OCI-LY7 (cell line): Measurements from ENCODE around the gene MVB12B. TPM values are rescaled to one million over a fixed set of nuclear protein-coding genes. Genes with fewer than 3 reads are reported as not detected.

Experiments
- BruUV-seq: library from RNA; stranded (reverse); fragments of 400-500 nt; replicated peaks from 2 replicates; lab custom pipeline; 2021; lab: Mats Ljungman, UMichigan
- CTCF ChIA-PET: fragments of 300-600 bp; sonication (Branson Sonifier 250); formaldehyde crosslinking; loops from one replicate; lab custom pipeline; 2022; ENCODE audit warnings: antibody characterized with exemption; ENCODE audit not compliant: unreplicated experiment; lab: Charles Lee
- POLR2A ChIA-PET: fragments of 300-600 bp; sonication (Branson Sonifier 250); formaldehyde crosslinking; loops from one replicate; lab custom pipeline; 2022; ENCODE audit warnings: antibody characterized with exemption; lab: Charles Lee
- DNase-seq: peaks from one replicate; pipeline ENCODE4 v3.0.0-alpha.2; 2015; ENCODE audit warnings: low spot score
- H2AFZ ChIP-seq: fragments of 200-600 bp; sonication (generic), shearing (Covaris generic); 2 replicates; pipeline ENCODE4 v1.6.1; 2014; ENCODE audit warnings: mild to moderate bottlenecking, antibody characterized with exemption, low read length, moderate library complexity
- H3K27ac ChIP-seq: fragments of 200-600 bp; sonication (generic); 2 replicates; pipeline ENCODE4 v1.5.1; 2014; ENCODE audit warnings: mixed run types, low read depth, mild to moderate bottlenecking, moderate library complexity, low read length, inconsistent platforms; ENCODE audit not compliant: poor library complexity, severe bottlenecking
- H3K36me3 ChIP-seq: fragments of 200-600 bp; sonication (generic); 2 replicates; pipeline ENCODE4 v1.6.1; 2014; ENCODE audit warnings: mild to moderate bottlenecking, antibody characterized with exemption, low read length, moderate library complexity, mixed read lengths; ENCODE audit not compliant: insufficient read depth
- H3K4me1 ChIP-seq: fragments of 200-600 bp; sonication (generic); 2 replicates; pipeline ENCODE4 v1.5.1; 2014; ENCODE audit warnings: mild to moderate bottlenecking, low read length; ENCODE audit not compliant: insufficient read depth, poor library complexity, severe bottlenecking
- H3K4me2 ChIP-seq: fragments of 200-600 bp; sonication (generic); 2 replicates; pipeline ENCODE4 v1.6.1; 2014; ENCODE audit warnings: mild to moderate bottlenecking, low read length
- H3K4me3 ChIP-seq: fragments of 200-600 bp; sonication (generic); 2 replicates; pipeline ENCODE4 v1.5.1; 2014; ENCODE audit warnings: mild to moderate bottlenecking, low read depth, low read length; ENCODE audit not compliant: poor library complexity, severe bottlenecking
- H3K79me2 ChIP-seq: fragments of 200-600 bp; sonication (generic); 2 replicates; pipeline ENCODE4 v1.6.1; 2016; ENCODE audit warnings: low read depth, mild to moderate bottlenecking, low read length, moderate library complexity, mixed read lengths; ENCODE audit not compliant: insufficient read depth
- H3K9me2 ChIP-seq: fragments of 200-600 bp; sonication (generic); 2 replicates; pipeline ENCODE4 v1.6.1; 2016; ENCODE audit warnings: mild to moderate bottlenecking, low read length, mixed read lengths; ENCODE audit not compliant: insufficient read depth
- H3K9me3 ChIP-seq: fragments of 200-600 bp; sonication (generic); 2 replicates; pipeline ENCODE4 v1.6.1; 2014; ENCODE audit warnings: mild to moderate bottlenecking, mixed run types, low read length, mixed read lengths
- H4K20me1 ChIP-seq: fragments of 200-600 bp; sonication (generic); 2 replicates; pipeline ENCODE4 v1.6.1; 2014; ENCODE audit warnings: mild to moderate bottlenecking, antibody characterized with exemption, low read length, moderate library complexity, mixed read lengths; ENCODE audit not compliant: insufficient read depth
- EZH2phosphoT487 ChIP-seq: fragments of 200-600 bp; sonication (generic); IDR thresholded peaks from 2 replicates; pipeline ENCODE4 v1.6.1; 2018; ENCODE audit warnings: low read depth, borderline replicate concordance, mild to moderate bottlenecking, mixed run types, antibody characterized with exemption, low read length, moderate library complexity, mixed read lengths
- intact Hi-C: fragments of 100-400 bp; cut with micrococcal nuclease; formaldehyde crosslinking; loops from one replicate; pipeline ENCODE4 v1.10.0; 2022; ENCODE audit not compliant: unreplicated experiment
- total RNA-seq, 2 experiments: library from RNA; depleted of rRNA in 1 of 2; stranded (reverse); fragments of >200 nt in 1 of 2; shearing (Covaris generic) in 1 of 2; gene quantifications; 2 replicates each; pipeline ENCODE4 v1.2.3, GENCODE V29; 2014 to 2022
- TF ChIP-seq, protein P1 (sequence below): fragments of 200-600 bp; sonication (generic); conservative IDR thresholded peaks from 2 replicates; pipeline ENCODE4 v1.5.1; 2014; ENCODE audit warnings: mild to moderate bottlenecking, antibody characterized with exemption, low read length, moderate library complexity, mixed read lengths

MVB12B gene
- total RNA-seq, 2 experiments from 2014 or later, result 1.3 TPM; not detected in 1

- no peaks in the 10 kb centered on the region for H3K79me2 ChIP-seq
- peaks cover 5% of the 10 kb centered on the region for H3K4me1 ChIP-seq
- POLR2A ChIA-PET, result no interaction called here
These were observed 183.9 kb downstream of the MVB12B start for GRCh38 chr9:126510564-126510963.

GRCh38 chr9:126511411-126511810, 184.8 kb downstream of the MVB12B start:
- Histone ChIP-seq H4K20me1 (no peaks in the 10 kb centered on the region), H3K9me2 (no peaks in the 10 kb centered on the region), H3K27ac (no peak overlapping the region), H2AFZ (no peak overlapping the region), H3K4me3 (no peak overlapping the region), H3K36me3 (no peaks in the 10 kb centered on the region), H3K79me2 (no peaks in the 10 kb centered on the region), H3K4me1 (peaks cover 7% of the 10 kb centered on the region), H3K4me2 (no peak overlapping the region), H3K9me3 (no peaks in the 10 kb centered on the region)
- intact Hi-C loops, result no loop called here
- TF ChIP-seq, protein P1, sequence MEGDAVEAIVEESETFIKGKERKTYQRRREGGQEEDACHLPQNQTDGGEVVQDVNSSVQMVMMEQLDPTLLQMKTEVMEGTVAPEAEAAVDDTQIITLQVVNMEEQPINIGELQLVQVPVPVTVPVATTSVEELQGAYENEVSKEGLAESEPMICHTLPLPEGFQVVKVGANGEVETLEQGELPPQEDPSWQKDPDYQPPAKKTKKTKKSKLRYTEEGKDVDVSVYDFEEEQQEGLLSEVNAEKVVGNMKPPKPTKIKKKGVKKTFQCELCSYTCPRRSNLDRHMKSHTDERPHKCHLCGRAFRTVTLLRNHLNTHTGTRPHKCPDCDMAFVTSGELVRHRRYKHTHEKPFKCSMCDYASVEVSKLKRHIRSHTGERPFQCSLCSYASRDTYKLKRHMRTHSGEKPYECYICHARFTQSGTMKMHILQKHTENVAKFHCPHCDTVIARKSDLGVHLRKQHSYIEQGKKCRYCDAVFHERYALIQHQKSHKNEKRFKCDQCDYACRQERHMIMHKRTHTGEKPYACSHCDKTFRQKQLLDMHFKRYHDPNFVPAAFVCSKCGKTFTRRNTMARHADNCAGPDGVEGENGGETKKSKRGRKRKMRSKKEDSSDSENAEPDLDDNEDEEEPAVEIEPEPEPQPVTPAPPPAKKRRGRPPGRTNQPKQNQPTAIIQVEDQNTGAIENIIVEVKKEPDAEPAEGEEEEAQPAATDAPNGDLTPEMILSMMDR, result no peak
- TF ChIP-seq EZH2phosphoT487, result no peak
- no TSS peak for BruUV-seq
- DNase-seq, result no peak
- POLR2A ChIA-PET, result no interaction called here
- CTCF ChIA-PET, result interaction anchor here (1.2 kb wide), 1 partner anchor 47 kb away, joined by 3 read pairs; no protein-coding TSS in a partner anchor

More at GRCh38 chr9:126510564-126510963, 183.9 kb downstream of the MVB12B start:
- TF ChIP-seq, protein P1, result no peak
- no peak for TF ChIP-seq EZH2phosphoT487
- no peak overlapping the region for H3K4me3 ChIP-seq
- H3K4me2 ChIP-seq, result no peak overlapping the region
- DNase-seq, result no peak
- BruUV-seq, result no TSS peak
- no peaks in the 10 kb centered on the region for H3K36me3 ChIP-seq
- no peak overlapping the region for H3K27ac ChIP-seq
- no peaks in the 10 kb centered on the region for H3K9me3 ChIP-seq
- no peaks in the 10 kb centered on the region for H4K20me1 ChIP-seq
- intact Hi-C loops, result no loop called here
- H3K9me2 ChIP-seq, result no peaks in the 10 kb centered on the region
- no peak overlapping the region for H2AFZ ChIP-seq
- CTCF ChIA-PET, result interaction anchor here (1.2 kb wide), 1 partner anchor 48 kb away, joined by 3 read pairs; no protein-coding TSS in a partner anchor
